HEK293 (cell line): ENCODE results near the gene BFSP2.

Source experiments
- CTCF ChIA-PET: fragments of 350-600 bp; formaldehyde crosslinking; extraction: SDS; loops from one replicate; lab custom pipeline; 2021; ENCODE audit warnings: antibody characterized with exemption; lab: Yijun Ruan, JAX
- POLR2A ChIA-PET: fragments of 300-600 bp; formaldehyde crosslinking; extraction: SDS; loops from one replicate; lab custom pipeline; 2020; ENCODE audit warnings: antibody characterized with exemption, inconsistent platforms; lab: Yijun Ruan, JAX
- H3K27ac ChIP-seq: fragments of 200-500 bp; sonication (Bioruptor generic); 2 replicates; pipeline ENCODE4 v1.5.1; 2014; ENCODE audit warnings: low read depth, low read length, control low read depth, inconsistent platforms; ENCODE audit errors: extremely low read depth
- H3K36me3 ChIP-seq, 2 experiments: fragments of 200-500 bp in 1 of 2; sonication (Bioruptor generic) in 1 of 2; 1 replicate in 1 of 2; 2 replicates in 1 of 2; pipeline ENCODE4 v1.5.1; 2014 to 2017; ENCODE audit warnings: inconsistent platforms in 2 of 2, low read length in 2 of 2; ENCODE audit not compliant: control insufficient read depth in 2 of 2, insufficient read depth in 1 of 2
- H3K4me1 ChIP-seq: fragments of 200-500 bp; sonication (Bioruptor generic); 2 replicates; pipeline ENCODE4 v1.5.1; 2014; ENCODE audit warnings: mild to moderate bottlenecking, low read length, inconsistent platforms; ENCODE audit not compliant: control insufficient read depth, insufficient read depth
- H3K4me3 ChIP-seq: 2 replicates; pipeline ENCODE4 v1.5.1; 2011; ENCODE audit warnings: low read depth, mild to moderate bottlenecking, control low read depth, low read length, moderate library complexity
- H3K9me3 ChIP-seq: fragments of 200-500 bp; sonication (Bioruptor generic); 2 replicates; pipeline ENCODE4 v1.5.1; 2014; ENCODE audit warnings: low read depth, low read length, inconsistent platforms; ENCODE audit not compliant: control insufficient read depth, insufficient read depth
- AEBP2 ChIP-seq: fragments of 450-650 bp; formaldehyde crosslinking; IDR thresholded peaks from 2 replicates; pipeline ENCODE4 v1.5.1; 2016; ENCODE audit warnings: missing biosample characterization, missing genetic modification characterization, borderline replicate concordance
- BCL11B ChIP-seq: fragments of 450-650 bp; formaldehyde crosslinking; IDR thresholded peaks from 2 replicates; pipeline ENCODE4 v1.5.1; 2016; ENCODE audit warnings: low read depth, missing biosample characterization, missing genetic modification characterization
- CTCF ChIP-seq: fragments of 450-650 bp; formaldehyde crosslinking; IDR thresholded peaks from 2 replicates; pipeline ENCODE4 v1.5.1; 2016; ENCODE audit warnings: missing biosample characterization, missing genetic modification characterization
- KLF8 ChIP-seq: fragments of 450-650 bp; formaldehyde crosslinking; IDR thresholded peaks from 2 replicates; pipeline ENCODE4 v1.5.1; 2016; ENCODE audit warnings: missing biosample characterization, missing genetic modification characterization
- KLF9 ChIP-seq: fragments of 450-650 bp; formaldehyde crosslinking; IDR thresholded peaks from 2 replicates; pipeline ENCODE4 v1.5.1; 2016; ENCODE audit warnings: missing biosample characterization, missing genetic modification characterization, low read depth
- MYNN ChIP-seq: fragments of 450-650 bp; formaldehyde crosslinking; IDR thresholded peaks from 2 replicates; pipeline ENCODE4 v1.5.1; 2016; ENCODE audit warnings: missing biosample characterization, missing genetic modification characterization, borderline replicate concordance
- OSR2 ChIP-seq: fragments of 450-650 bp; formaldehyde crosslinking; IDR thresholded peaks from 2 replicates; pipeline ENCODE4 v1.5.1; 2016; ENCODE audit warnings: missing biosample characterization, missing genetic modification characterization
- WT1 ChIP-seq: fragments of 450-650 bp; formaldehyde crosslinking; IDR thresholded peaks from 2 replicates; pipeline ENCODE4 v1.5.1; 2016; ENCODE audit warnings: missing biosample characterization, missing genetic modification characterization
- YY2 ChIP-seq: fragments of 450-650 bp; formaldehyde crosslinking; IDR thresholded peaks from 2 replicates; pipeline ENCODE4 v1.5.1; 2016; ENCODE audit warnings: missing biosample characterization, missing genetic modification characterization
- ZBTB1 ChIP-seq: fragments of 450-650 bp; formaldehyde crosslinking; IDR thresholded peaks from 2 replicates; pipeline ENCODE4 v1.5.1; 2016; ENCODE audit warnings: missing biosample characterization, missing genetic modification characterization
- ZBTB10 ChIP-seq: fragments of 450-650 bp; formaldehyde crosslinking; IDR thresholded peaks from 2 replicates; pipeline ENCODE4 v1.5.1; 2016; ENCODE audit warnings: missing biosample characterization, missing genetic modification characterization
- ZBTB8A ChIP-seq: fragments of 450-650 bp; formaldehyde crosslinking; IDR thresholded peaks from 2 replicates; pipeline ENCODE4 v1.5.1; 2016; ENCODE audit warnings: missing biosample characterization, missing genetic modification characterization
- ZFHX2 ChIP-seq: fragments of 450-650 bp; formaldehyde crosslinking; conservative IDR thresholded peaks from 2 replicates; pipeline ENCODE4 v1.5.1; 2016; ENCODE audit warnings: missing biosample characterization, missing genetic modification characterization
- ZIC2 ChIP-seq: fragments of 450-650 bp; formaldehyde crosslinking; IDR thresholded peaks from 2 replicates; pipeline ENCODE4 v1.5.1; 2016; ENCODE audit warnings: missing biosample characterization, missing genetic modification characterization
- ZNF169 ChIP-seq: fragments of 450-650 bp; formaldehyde crosslinking; IDR thresholded peaks from 2 replicates; pipeline ENCODE4 v1.5.1; 2016; ENCODE audit warnings: missing biosample characterization, missing genetic modification characterization
- ZNF184 ChIP-seq: fragments of 450-650 bp; IDR thresholded peaks from 2 replicates; pipeline ENCODE4 v1.5.1; 2018; ENCODE audit warnings: missing biosample characterization, mild to moderate bottlenecking, missing genetic modification characterization
- ZNF24 ChIP-seq: fragments of 450-650 bp; formaldehyde crosslinking; IDR thresholded peaks from 2 replicates; pipeline ENCODE4 v1.5.1; 2016; ENCODE audit warnings: missing biosample characterization, missing genetic modification characterization
- ZNF394 ChIP-seq: fragments of 450-650 bp; formaldehyde crosslinking; IDR thresholded peaks from 2 replicates; pipeline ENCODE4 v1.5.1; 2016; ENCODE audit warnings: missing biosample characterization, missing genetic modification characterization, mild to moderate bottlenecking, moderate library complexity, borderline replicate concordance
- ZNF555 ChIP-seq: fragments of 450-650 bp; formaldehyde crosslinking; conservative IDR thresholded peaks from 2 replicates; pipeline ENCODE4 v1.5.1; 2017; ENCODE audit warnings: missing biosample characterization, mild to moderate bottlenecking, missing genetic modification characterization, inconsistent platforms
- ZNF639 ChIP-seq: fragments of 450-650 bp; formaldehyde crosslinking; IDR thresholded peaks from 2 replicates; pipeline ENCODE4 v1.5.1; 2016; ENCODE audit warnings: missing biosample characterization, missing genetic modification characterization
- ZNF664 ChIP-seq: fragments of 450-650 bp; formaldehyde crosslinking; IDR thresholded peaks from 2 replicates; pipeline ENCODE4 v1.5.1; 2016; ENCODE audit warnings: missing biosample characterization, missing genetic modification characterization
- ZNF785 ChIP-seq: fragments of 450-650 bp; formaldehyde crosslinking; IDR thresholded peaks from 2 replicates; pipeline ENCODE4 v1.5.1; 2016; ENCODE audit warnings: missing biosample characterization, missing genetic modification characterization
- ZNF791 ChIP-seq: fragments of 450-650 bp; formaldehyde crosslinking; IDR thresholded peaks from 2 replicates; pipeline ENCODE4 v1.5.1; 2016; ENCODE audit warnings: missing biosample characterization, missing genetic modification characterization
- ZNF843 ChIP-seq: fragments of 450-650 bp; formaldehyde crosslinking; IDR thresholded peaks from 2 replicates; pipeline ENCODE4 v1.5.1; 2016; ENCODE audit warnings: missing biosample characterization, missing genetic modification characterization

BFSP2 gene

GRCh38 chr3:133467780-133468179, 67.9 kb downstream of the BFSP2 start:
- H3K4me1 ChIP-seq, result no peaks in the 10 kb centered on the region
- TF ChIP-seq ZNF843, result no peak
- TF ChIP-seq BCL11B, result no peak
- no peak for TF ChIP-seq ZNF24
- CTCF ChIA-PET, result interaction anchor here (1.0 kb wide), 1 partner anchor 29 kb away, joined by 5 read pairs; no protein-coding TSS in a partner anchor

GRCh38 chr3:133468251-133468721, 68.4 kb downstream of the BFSP2 start:
- CTCF ChIA-PET, result interaction anchor here (0.6 to 1.0 kb wide), 2 partner anchors 17 to 30 kb away, joined by 5 read pairs; no protein-coding TSS in a partner anchor
- POLR2A ChIA-PET, result no interaction called here
- no peaks in the 10 kb centered on the region for H3K4me1 ChIP-seq
- H3K4me3 ChIP-seq, result no peak overlapping the region
- no peaks in the 10 kb centered on the region for H3K9me3 ChIP-seq
- no peaks in the 10 kb centered on the region for H3K36me3 ChIP-seq
- TF ChIP-seq ZNF791 (tag by site-specific recombination) (no peak), ZBTB10 (tag by site-specific recombination) (no peak), ZNF169 (tag by site-specific recombination) (no peak), ZIC2 (tag by site-specific recombination) (no peak), ZNF184 (tag by site-specific recombination) (no peak), ZNF555 (tag by site-specific recombination) (no peak), MYNN (tag by site-specific recombination) (no peak), ZNF785 (no peak), OSR2 (tag by site-specific recombination) (no peak), KLF8 (no peak), ZBTB1 (tag by site-specific recombination) (no peak)
- no peak overlapping the region for H3K27ac ChIP-seq

More at GRCh38 chr3:133467780-133468179, 67.9 kb downstream of the BFSP2 start:
- POLR2A ChIA-PET, result no interaction called here
- no peak overlapping the region for H3K27ac ChIP-seq
- H3K36me3 ChIP-seq, result no peaks in the 10 kb centered on the region
- H3K4me3 ChIP-seq, result no peak overlapping the region
- no peaks in the 10 kb centered on the region for H3K9me3 ChIP-seq

- no peak overlapping the region for H3K27ac ChIP-seq
- POLR2A ChIA-PET, result no interaction called here
- H3K9me3 ChIP-seq, result no peaks in the 10 kb centered on the region
- no peak overlapping the region for H3K4me3 ChIP-seq
- CTCF ChIA-PET, result interaction anchor here (0.5 to 1.0 kb wide), 3 partner anchors 16 to 150 kb away, joined by 3 to 5 read pairs (median 5); no protein-coding TSS in a partner anchor
- no peaks in the 10 kb centered on the region for H3K36me3 ChIP-seq
- no peaks in the 10 kb centered on the region for H3K4me1 ChIP-seq
- no peak for TF ChIP-seq ZFHX2
- TF ChIP-seq ZBTB8A (tag by site-specific recombination), result no peak
- TF ChIP-seq YY2 (tag by site-specific recombination), result no peak
- no peak for TF ChIP-seq ZNF639 (tag by site-specific recombination)
- TF ChIP-seq ZNF394 (tag by site-specific recombination), result no peak
- no peak for TF ChIP-seq KLF9
- TF ChIP-seq CTCF, result no peak
- no peak for TF ChIP-seq WT1 (tag by site-specific recombination)
- no peak for TF ChIP-seq AEBP2 (tag by site-specific recombination)
- TF ChIP-seq ZNF664 (tag by site-specific recombination), result no peak
Observed at GRCh38 chr3:133469140-133469731, 69.4 kb downstream of the BFSP2 start.
